Measurements from ENCODE around the gene TSPYL4.

GRCh38 chr6:116298973-116299372, 45.1 kb upstream of the TSPYL4 start:
- TF ChIP-seq, protein P1, sequence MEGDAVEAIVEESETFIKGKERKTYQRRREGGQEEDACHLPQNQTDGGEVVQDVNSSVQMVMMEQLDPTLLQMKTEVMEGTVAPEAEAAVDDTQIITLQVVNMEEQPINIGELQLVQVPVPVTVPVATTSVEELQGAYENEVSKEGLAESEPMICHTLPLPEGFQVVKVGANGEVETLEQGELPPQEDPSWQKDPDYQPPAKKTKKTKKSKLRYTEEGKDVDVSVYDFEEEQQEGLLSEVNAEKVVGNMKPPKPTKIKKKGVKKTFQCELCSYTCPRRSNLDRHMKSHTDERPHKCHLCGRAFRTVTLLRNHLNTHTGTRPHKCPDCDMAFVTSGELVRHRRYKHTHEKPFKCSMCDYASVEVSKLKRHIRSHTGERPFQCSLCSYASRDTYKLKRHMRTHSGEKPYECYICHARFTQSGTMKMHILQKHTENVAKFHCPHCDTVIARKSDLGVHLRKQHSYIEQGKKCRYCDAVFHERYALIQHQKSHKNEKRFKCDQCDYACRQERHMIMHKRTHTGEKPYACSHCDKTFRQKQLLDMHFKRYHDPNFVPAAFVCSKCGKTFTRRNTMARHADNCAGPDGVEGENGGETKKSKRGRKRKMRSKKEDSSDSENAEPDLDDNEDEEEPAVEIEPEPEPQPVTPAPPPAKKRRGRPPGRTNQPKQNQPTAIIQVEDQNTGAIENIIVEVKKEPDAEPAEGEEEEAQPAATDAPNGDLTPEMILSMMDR (IDR thresholded peaks at IDR 0.05; ENCODE audit: insufficient read depth, low read depth, low read length), result no peak
- no peak for TF ChIP-seq EZH2 (IDR thresholded peaks at IDR 0.05; ENCODE audit: insufficient read depth, low read length)
